Heart left ventricle (tissue), 16 donors: ENCODE measurements around the gene ESPN. TPM values are rescaled to one million over a fixed set of nuclear protein-coding genes. Genes with fewer than 3 reads are reported as not detected.
"Not testable (repeated sequence)": the region's sequence is repeated elsewhere in the genome, so short reads cannot be mapped to it uniquely, and the experiment has no call there.

Experiments
- ATAC-seq, 4 donors: fragments of 200-7000 bp; cut with Tn5 transposase; one replicate each; pipeline ENCODE4 v1.9.1; 2020 to 2022; ENCODE audit warnings: moderate library complexity in 4 of 4, mild to moderate bottlenecking in 3 of 4, moderate number of reproducible peaks in 1 of 4
- DNase-seq, 5 donors: peaks; one replicate each; pipeline ENCODE4 v3.0.0-alpha.2; 2020
- H3K27ac ChIP-seq, 12 donors: fragments of 200-600 bp; sonication (generic) in 4 of 12; one replicate each; pipeline versions ENCODE4 v1.5.0 to v1.8.0; 2016 to 2022; ENCODE audit warnings: mild to moderate bottlenecking in 2 of 12
- H3K27me3 ChIP-seq, 9 donors: fragments of 200-600 bp; sonication (generic) in 2 of 9; one replicate each; pipeline versions ENCODE4 v1.5.1 to v1.8.0; 2016 to 2022; ENCODE audit warnings: mild to moderate bottlenecking in 3 of 9
- H3K36me3 ChIP-seq, 9 donors: fragments of 200-600 bp; sonication (generic) in 2 of 9; one replicate each; pipeline versions ENCODE4 v1.5.0 to v1.8.0; 2018 to 2022; ENCODE audit warnings: mild to moderate bottlenecking in 2 of 9
- H3K4me1 ChIP-seq, 12 donors: fragments of 200-600 bp; sonication (generic) in 4 of 12; one replicate each; pipeline versions ENCODE4 v1.5.0 to v1.8.0; 2016 to 2022; ENCODE audit warnings: mild to moderate bottlenecking in 3 of 12
- H3K4me3 ChIP-seq, 12 donors: fragments of 200-600 bp; sonication (generic) in 4 of 12; one replicate each; pipeline versions ENCODE4 v1.5.0 to v1.8.0; 2017 to 2022; ENCODE audit warnings: mild to moderate bottlenecking in 9 of 12, moderate library complexity in 4 of 12
- H3K9me3 ChIP-seq, 12 donors: fragments of 200-600 bp; sonication (generic) in 4 of 12; one replicate each; pipeline versions ENCODE4 v1.5.0 to v1.8.0; 2016 to 2022; ENCODE audit warnings: mild to moderate bottlenecking in 1 of 12
- CTCF ChIP-seq, 12 donors: fragments of 200-600 bp; sonication (generic) in 4 of 12; IDR thresholded peaks; one replicate each; pipeline versions ENCODE4 v1.5.0 to v1.8.0; 2018 to 2022; ENCODE audit warnings: antibody characterized with exemption in 12 of 12, mild to moderate bottlenecking in 5 of 12
- POLR2A ChIP-seq, 2 donors: fragments of 450-650 bp; IDR thresholded peaks; one replicate each; pipeline ENCODE4 v1.6.1; 2017; ENCODE audit warnings: antibody characterized with exemption in 2 of 2, mild to moderate bottlenecking in 2 of 2, moderate library complexity in 2 of 2
- WGBS, 4 donors: extraction: QIAGEN DNeasy Blood & Tissue Kit in 2 of 4; methylation state at CpG; one replicate each; pipeline versions ENCODE4 v1.1.5 to v1.1.7; 2013 to 2018; 5-methylcytosine and 5-hydroxymethylcytosine counted together
- intact Hi-C, 10 donors: fragments of 100-400 bp; cut with DNase I; formaldehyde crosslinking; loops; one replicate each; pipeline versions ENCODE4 v1.11.1 to v1.14.2; 2022
- polyA plus RNA-seq, 2 donors: library from polyadenylated mRNA; stranded (reverse); fragments of 200-250 nt; gene quantifications; one replicate each; pipeline ENCODE4 v1.2.3, GENCODE V29; 2013
- total RNA-seq, 9 donors: library from RNA; depleted of rRNA in 2 of 9; stranded (reverse); fragments of >200 nt in 2 of 9; fragmentation: NEBNext Ultra II Directional in 3 of 9; extraction: Animal tissue kit (Norgen Biotek cat#: 25700) in 3 of 9; gene quantifications; one replicate each; pipeline versions ENCODE4 v1.1.0 to v1.2.4, GENCODE V29; 2016 to 2023
- donor health status: ischemic (EF 13 %, LVEDD 7.1; RV severe dilation, severe dysfunction).
- donor health status: healthy with polysubstance abuse.
- donor health status: DM: no; HTN: yes; CAD: no.
- donor health status: DM: no; HTN: no; CAD: no.
- donor health status: ischemic (EF 25% LVEDD 6.9; RV normal size, moderate dysfunction).
- donor health status: ischemic (EF 25% LVEDD 5.7; RV mildly dilated, moderate dysfunction).
- donor health status: healthy.
- donor health status: DM: yes; HTN: yes; CAD: no.
- donor health status: ischemic (EF 35%, LVEDD 5.7; RV mildly dilated, moderate dysfunction).
- donor health status: nonischemic (EF 11% LVEDD 7.7; RV severe dilation, severe dysfunction).
- donor health status: DM: yes; HTN: yes; CAD: no.
- donor health status: PGD.
- donor health status: ischemic (EF 29% LVEDD 5.4; RV normal size, mild dysfunction).
- donor health status: nonischemic (EF 23%, LVEDD 6.1; RV moderate dilation, normal function).

The ESPN gene
- total and polyA plus RNA-seq, 11 donors = 0.10 to 1.3 (median 0.21) TPM; not detected in 6

GRCh38 chr1:6426972-6427350 lies 2.4 kb downstream of the ESPN start:
- H3K36me3 ChIP-seq = no peaks in the 10 kb centered on the region
- TF ChIP-seq CTCF (IDR thresholded peaks at IDR 0.05) (no peak), POLR2A (IDR thresholded peaks at IDR 0.05) (no peak)
- H3K4me1 ChIP-seq = peaks cover 4 to 36% (median 18%) of the 10 kb centered on the region in 12 donors
- DNase-seq (no peak), ATAC-seq (no peak)
- intact Hi-C loops = no loop called here
- H3K27me3 ChIP-seq = peaks cover 37 to 81% (median 64%) of the 10 kb centered on the region in 9 donors
- H3K4me3 ChIP-seq = no peak overlapping the region
- H3K9me3 ChIP-seq = no peaks in the 10 kb centered on the region
- WGBS, 4 donors = 82 to 89% (median 85%) methylated on average over 10 of the region's 10 CpGs
- no peak overlapping the region for H3K27ac ChIP-seq

- no peak overlapping the region for H3K4me3 ChIP-seq
- TF ChIP-seq CTCF (IDR thresholded peaks at IDR 0.05) = no peak
- no peak for TF ChIP-seq POLR2A (IDR thresholded peaks at IDR 0.05)
- no peaks in the 10 kb centered on the region for H3K36me3 ChIP-seq
- DNase-seq (no peak), ATAC-seq (no peak)
- no peak overlapping the region for H3K27ac ChIP-seq
- 83 to 84% (median 84%) methylated on average over 24 to 26 of the region's 26 CpGs for WGBS, 4 donors
- peaks cover 4 to 35% (median 17%) of the 10 kb centered on the region in 12 donors for H3K4me1 ChIP-seq
- H3K27me3 ChIP-seq = peaks cover 37 to 74% (median 56%) of the 10 kb centered on the region in 9 donors
- intact Hi-C loops = no loop called here
- H3K9me3 ChIP-seq = no peaks in the 10 kb centered on the region
Observed at GRCh38 chr1:6427441-6428390, 3.1 kb downstream of the ESPN start.

- intact Hi-C loops, H3K36me3 ChIP-seq, H3K9me3 ChIP-seq, ATAC-seq, H3K27ac ChIP-seq, DNase-seq, H3K4me3 ChIP-seq: not testable (repeated sequence)
- 71 to 93% (median 83%) methylated on average over 1 to 6 of the region's 6 CpGs for WGBS, 4 donors
- H3K4me1 ChIP-seq = peaks cover 4 to 28% (median 10%) of the 10 kb centered on the region in 12 donors
- peaks cover 29 to 66% (median 49%) of the 10 kb centered on the region in 9 donors for H3K27me3 ChIP-seq
Observed at GRCh38 chr1:6428453-6428852, 3.9 kb downstream of the ESPN start.

GRCh38 chr1:6429660-6430411 lies 5.3 kb downstream of the ESPN start:
- WGBS, 4 donors = 23 to 38% (median 32%) methylated on average over 15 to 19 of the region's 19 CpGs
- ATAC-seq = peak in 1 of 4 donors; percentile 24
- H3K4me3 ChIP-seq, H3K9me3 ChIP-seq, intact Hi-C loops, H3K27ac ChIP-seq, DNase-seq, H3K36me3 ChIP-seq: not testable (repeated sequence)
- H3K27me3 ChIP-seq = peaks cover 18 to 53% (median 36%) of the 10 kb centered on the region in 9 donors
- H3K4me1 ChIP-seq = peaks cover 0 to 14% (median 1%) of the 10 kb centered on the region in 12 donors

GRCh38 chr1:6431645-6432579 lies 7.3 kb downstream of the ESPN start:
- H3K36me3 ChIP-seq, ATAC-seq, H3K4me1 ChIP-seq, H3K4me3 ChIP-seq, DNase-seq, intact Hi-C loops, H3K9me3 ChIP-seq, H3K27ac ChIP-seq: not testable (repeated sequence)
- WGBS, 4 donors = 67 to 79% (median 77%) methylated on average over 10 to 13 of the region's 13 CpGs
- peaks cover 0 to 32% (median 15%) of the 10 kb centered on the region in 9 donors for H3K27me3 ChIP-seq
